H1 (cell line): ENCODE results near the gene CLEC16A. TPM values are rescaled to one million over a fixed set of nuclear protein-coding genes. Genes with fewer than 3 reads are reported as not detected.
A peak's percentile ranks its signal among the peaks of the same experiment; 100 is the strongest.

Source experiments
- CTCF ChIA-PET: fragments of 300-600 bp; sonication (Branson Sonifier 250); formaldehyde crosslinking; loops from one replicate; lab custom pipeline; 2021; ENCODE audit not compliant: partially characterized antibody; lab: Charles Lee
- POLR2A ChIA-PET: fragments of 300-600 bp; sonication (Branson Sonifier 250); formaldehyde crosslinking; loops from one replicate; lab custom pipeline; 2021; ENCODE audit warnings: inconsistent platforms; ENCODE audit not compliant: partially characterized antibody; lab: Charles Lee
- DNase-seq, 2 experiments: peaks; one replicate each; pipeline versions ENCODE4 v3.0.0 to v3.0.0-alpha.2; 2010 to 2022; ENCODE audit warnings: low spot score in 2 of 2, low read depth in 1 of 2, mixed read lengths in 1 of 2
- FAIRE-seq: peaks from 2 replicates; lab custom pipeline; 2011; peaks lifted over from hg19 to GRCh38; lab: Jason Lieb, UNC
- H2AFZ ChIP-seq: 2 replicates; pipeline ENCODE4 v1.8.1; 2012; ENCODE audit warnings: low read length, inconsistent platforms
- H2AK5ac ChIP-seq: 2 replicates; pipeline ENCODE4 v1.6.1; 2013; ENCODE audit warnings: low read depth, low read length
- H2BK120ac ChIP-seq: replicated peaks from 2 replicates; pipeline ENCODE3; 2013; ENCODE audit warnings: low read depth, low read length, inconsistent platforms
- H2BK12ac ChIP-seq: 2 replicates; pipeline ENCODE4 v1.6.1; 2013; ENCODE audit warnings: low read depth, low read length
- H2BK15ac ChIP-seq: 2 replicates; pipeline ENCODE4 v1.6.1; 2013; ENCODE audit warnings: low read length
- H2BK20ac ChIP-seq: 2 replicates; pipeline ENCODE4 v1.6.1; 2013; ENCODE audit warnings: low read length
- H2BK5ac ChIP-seq: 2 replicates; pipeline ENCODE4 v1.6.1; 2013; ENCODE audit warnings: low read depth, low read length
- H3K14ac ChIP-seq: 2 replicates; pipeline ENCODE4 v1.6.1; 2013; ENCODE audit warnings: inconsistent platforms; ENCODE audit not compliant: insufficient read length
- H3K18ac ChIP-seq: 2 replicates; pipeline ENCODE4 v1.6.1; 2013; ENCODE audit warnings: low read length; ENCODE audit errors: extremely low read depth
- H3K23ac ChIP-seq: 2 replicates; pipeline ENCODE4 v1.6.1; 2013; ENCODE audit warnings: inconsistent platforms; ENCODE audit not compliant: insufficient read length
- H3K23me2 ChIP-seq: 2 replicates; pipeline ENCODE4 v1.6.1; 2013; ENCODE audit warnings: low read depth, low read length
- H3K27ac ChIP-seq: 2 replicates; pipeline ENCODE4 v1.6.1; 2011; ENCODE audit warnings: low read depth, low read length, inconsistent platforms
- H3K27me3 ChIP-seq, 4 experiments: replicated peaks in 1 of 4; 1 replicate in 1 of 4; 2 replicates in 3 of 4; pipeline versions ENCODE4 v1.6.1 to v1.8.1; 2011 to 2013; ENCODE audit warnings: low read length in 3 of 4, mild to moderate bottlenecking in 3 of 4, inconsistent platforms in 2 of 4, mixed read lengths in 2 of 4, moderate library complexity in 1 of 4; ENCODE audit not compliant: control insufficient read depth in 3 of 4, insufficient read depth in 3 of 4; ENCODE audit errors: extremely low read depth in 1 of 4
- H3K36me3 ChIP-seq, 4 experiments: 2 replicates each; pipeline versions ENCODE4 v1.6.1 to v1.8.1; 2011 to 2013; ENCODE audit warnings: mild to moderate bottlenecking in 4 of 4, low read length in 3 of 4, moderate library complexity in 2 of 4, control low read depth in 1 of 4, inconsistent platforms in 1 of 4; ENCODE audit not compliant: insufficient read depth in 4 of 4, control insufficient read depth in 2 of 4
- H3K4ac ChIP-seq: replicated peaks from 2 replicates; pipeline ENCODE3; 2013; ENCODE audit warnings: low read length, low read depth, mixed read lengths, inconsistent platforms; ENCODE audit not compliant: insufficient read length
- H3K4me1 ChIP-seq, 4 experiments: replicated peaks in 1 of 4; 1 replicate in 1 of 4; 2 replicates in 3 of 4; pipeline versions ENCODE4 v1.6.1 to v1.8.1; 2011 to 2013; ENCODE audit warnings: low read length in 3 of 4, inconsistent platforms in 2 of 4, mixed read lengths in 1 of 4; ENCODE audit not compliant: insufficient read depth in 4 of 4, control insufficient read depth in 3 of 4
- H3K4me2 ChIP-seq, 2 experiments: 2 replicates each; pipeline versions ENCODE4 v1.6.1 to v1.8.1; 2011 to 2013; ENCODE audit warnings: low read depth in 2 of 2, low read length in 2 of 2, control low read depth in 1 of 2, inconsistent platforms in 1 of 2, mild to moderate bottlenecking in 1 of 2; ENCODE audit not compliant: insufficient read depth in 1 of 2
- H3K4me3 ChIP-seq, 4 experiments: fragments of 200-600, 300-600 bp in 1 of 4; sonication (generic), shearing (Covaris generic), sonication (Bioruptor Twin) in 1 of 4; 2 replicates each; pipeline versions ENCODE4 v1.5.1 to v1.8.1; 2011 to 2016; ENCODE audit warnings: low read length in 4 of 4, low read depth in 3 of 4, control low read depth in 2 of 4, inconsistent platforms in 2 of 4, mild to moderate bottlenecking in 2 of 4, mixed read lengths in 1 of 4, moderate library complexity in 1 of 4; ENCODE audit not compliant: insufficient read depth in 2 of 4; ENCODE audit errors: extremely low read depth in 1 of 4
- H3K56ac ChIP-seq: replicated peaks from 2 replicates; pipeline ENCODE3; 2013; ENCODE audit warnings: low read depth, mild to moderate bottlenecking, mixed read lengths, low read length, inconsistent platforms; ENCODE audit not compliant: insufficient read length
- H3K79me1 ChIP-seq: 2 replicates; pipeline ENCODE4 v1.6.1; 2013; ENCODE audit warnings: low read depth, low read length, control low read depth
- H3K79me2 ChIP-seq, 2 experiments: 2 replicates each; pipeline versions ENCODE4 v1.6.1 to v1.8.1; 2012 to 2013; ENCODE audit warnings: low read length in 2 of 2, mild to moderate bottlenecking in 2 of 2, inconsistent platforms in 1 of 2; ENCODE audit not compliant: insufficient read depth in 2 of 2, control insufficient read depth in 1 of 2
- H3K9ac ChIP-seq, 4 experiments: replicated peaks in 1 of 4; 1 replicate in 1 of 4; 2 replicates in 3 of 4; pipeline versions ENCODE4 v1.6.1 to v1.8.1; 2011 to 2013; ENCODE audit warnings: low read depth in 3 of 4, low read length in 3 of 4, control low read depth in 2 of 4, mild to moderate bottlenecking in 2 of 4, moderate library complexity in 2 of 4, inconsistent platforms in 1 of 4; ENCODE audit errors: extremely low read depth in 1 of 4
- H3K9me3 ChIP-seq, 2 experiments: 2 replicates each; pipeline versions ENCODE4 v1.6.1 to v1.8.1; 2012 to 2013; ENCODE audit warnings: mild to moderate bottlenecking in 2 of 2, moderate library complexity in 2 of 2, control low read depth in 1 of 2, inconsistent platforms in 1 of 2, low read depth in 1 of 2, low read length in 1 of 2, mixed read lengths in 1 of 2; ENCODE audit not compliant: insufficient read depth in 2 of 2
- H4K20me1 ChIP-seq, 2 experiments: replicated peaks in 1 of 2; 2 replicates each; pipeline versions ENCODE3 to v1.8.1; 2011 to 2013; ENCODE audit warnings: inconsistent platforms in 2 of 2, low read length in 2 of 2, mild to moderate bottlenecking in 1 of 2; ENCODE audit not compliant: insufficient read depth in 2 of 2, control insufficient read depth in 1 of 2
- H4K5ac ChIP-seq: 2 replicates; pipeline ENCODE4 v1.6.1; 2013; ENCODE audit warnings: low read length, low read depth, mixed read lengths, inconsistent platforms; ENCODE audit not compliant: insufficient read length
- H4K8ac ChIP-seq: 2 replicates; pipeline ENCODE4 v1.8.0; 2013; ENCODE audit warnings: mild to moderate bottlenecking, moderate library complexity, low read length, inconsistent platforms; ENCODE audit not compliant: insufficient read depth; ENCODE audit errors: extremely low read depth
- H4K91ac ChIP-seq: replicated peaks from 2 replicates; pipeline ENCODE3; 2013; ENCODE audit warnings: low read length, mixed read lengths, inconsistent platforms; ENCODE audit not compliant: insufficient read length
- BRCA1 ChIP-seq: IDR thresholded peaks from 2 replicates; pipeline ENCODE4 v1.6.1; 2012; ENCODE audit warnings: low read depth, low read length, improper control_type of control experiment
- CHD1 ChIP-seq: IDR thresholded peaks from 2 replicates; pipeline ENCODE4 v1.6.1; 2012; ENCODE audit warnings: low read depth, low read length, improper control_type of control experiment
- CHD2 ChIP-seq: IDR thresholded peaks from 2 replicates; pipeline ENCODE4 v1.6.1; 2012; ENCODE audit warnings: low read length, improper control_type of control experiment
- CREB1 ChIP-seq: IDR thresholded peaks from 2 replicates; pipeline ENCODE4 v1.6.1; 2012; ENCODE audit warnings: inconsistent platforms
- CTBP2 ChIP-seq: IDR thresholded peaks from 2 replicates; pipeline ENCODE4 v1.7.0; 2011; ENCODE audit warnings: borderline replicate concordance, mild to moderate bottlenecking, moderate library complexity, mixed read lengths, low read length; ENCODE audit not compliant: insufficient read depth, insufficient read length
- EZH2 ChIP-seq: fragments of 200-600 bp; sonication (generic); IDR thresholded peaks from 2 replicates; pipeline ENCODE4 v1.7.1; 2012; ENCODE audit warnings: low read depth, mild to moderate bottlenecking, moderate library complexity, low read length, inconsistent platforms; ENCODE audit not compliant: severe bottlenecking
- FOSL1 ChIP-seq: IDR thresholded peaks from 2 replicates; pipeline ENCODE4 v1.6.1; 2011; ENCODE audit warnings: mild to moderate bottlenecking, low read depth, low read length, moderate library complexity; ENCODE audit not compliant: insufficient read depth
- NRF1 ChIP-seq: IDR thresholded peaks from 2 replicates; pipeline ENCODE4 v1.6.1; 2011; ENCODE audit warnings: mild to moderate bottlenecking, low read depth, low read length, improper control_type of control experiment
- POLR2A ChIP-seq, 2 experiments: IDR thresholded peaks; 1 replicate in 1 of 2; 2 replicates in 1 of 2; pipeline ENCODE4 v1.6.1; 2011; ENCODE audit warnings: low read depth in 2 of 2, low read length in 2 of 2, mild to moderate bottlenecking in 2 of 2; ENCODE audit errors: control extremely low read depth in 1 of 2
- SIN3A ChIP-seq, 2 experiments: IDR thresholded peaks in 1 of 2; conservative IDR thresholded peaks in 1 of 2; 2 replicates each; pipeline ENCODE4 v1.6.1; 2011 to 2012; ENCODE audit warnings: low read length in 2 of 2, improper control_type of control experiment in 1 of 2, low read depth in 1 of 2, mild to moderate bottlenecking in 1 of 2
- SIRT6 ChIP-seq: IDR thresholded peaks from one replicate; pipeline ENCODE4 v1.7.1; 2012; ENCODE audit warnings: low read length, inconsistent platforms
- SP4 ChIP-seq: IDR thresholded peaks from 2 replicates; pipeline ENCODE4 v1.6.1; 2012; ENCODE audit warnings: low read length, inconsistent platforms
- SUZ12 ChIP-seq: fragments of 200-600 bp; sonication (generic); IDR thresholded peaks from 2 replicates; pipeline ENCODE4 v1.6.1; 2012; ENCODE audit warnings: mild to moderate bottlenecking, inconsistent platforms, low read length, moderate library complexity, mixed read lengths
- TEAD4 ChIP-seq: IDR thresholded peaks from 2 replicates; pipeline ENCODE4 v1.6.1; 2012; ENCODE audit warnings: low read depth, low read length, inconsistent platforms, mixed read lengths
- YY1 ChIP-seq: IDR thresholded peaks from 2 replicates; pipeline ENCODE4 v1.6.1; 2011; ENCODE audit warnings: low read depth, mild to moderate bottlenecking, low read length
- ZNF274 ChIP-seq: IDR thresholded peaks from 2 replicates; pipeline ENCODE4 v1.7.0; 2012; ENCODE audit warnings: low read length, borderline replicate concordance; ENCODE audit errors: extremely low read depth
- WGBS, 2 experiments: shearing (Covaris generic) in 1 of 2; methylation state at CpG; one replicate each; pipeline versions ENCODE4 v1.1.6 to v1.1.7; 2013 to 2015; ENCODE audit warnings: low lambda C conversion rate in 2 of 2, mixed read lengths in 2 of 2, inconsistent platforms in 1 of 2, low coverage in 1 of 2, missing lambda C conversion rate in 1 of 2; ENCODE audit not compliant: insufficient replicate concordance in 2 of 2, insufficient coverage in 1 of 2, insufficient read length in 1 of 2; ENCODE audit errors: extremely low coverage in 1 of 2, missing lambda C conversion rate in 1 of 2; 5-methylcytosine and 5-hydroxymethylcytosine counted together
- polyA plus RNA-seq, 7 experiments: library from polyadenylated mRNA; depleted of rRNA in 3 of 7; stranded (reverse) in 5 of 7; unstranded in 2 of 7; fragments of >200 nt in 5 of 7; fragments of 200-250 nt in 2 of 7; gene quantifications; 1 replicate in 5 of 7; 2 replicates in 1 of 7; 4 replicates in 1 of 7; pipeline versions ENCODE4 v1.2.1 to v1.2.3, GENCODE V29; 2011 to 2013; ENCODE audit warnings: missing spikeins in 2 of 7, mixed read lengths in 2 of 7
- total RNA-seq: library from RNA; stranded (reverse); fragmentation: NEBNext Ultra II Directional; extraction: Animal tissue kit (Norgen Biotek cat#: 25700); gene quantifications from 2 replicates; pipeline ENCODE4 v1.2.1, GENCODE V29; 2021

The CLEC16A gene
- total and polyA plus RNA-seq, 2 of the 8 experiments (the other 6 are each of a cell fraction or from before 2014, with no cell fraction given): 7.6 to 19.3 TPM

DNA sequence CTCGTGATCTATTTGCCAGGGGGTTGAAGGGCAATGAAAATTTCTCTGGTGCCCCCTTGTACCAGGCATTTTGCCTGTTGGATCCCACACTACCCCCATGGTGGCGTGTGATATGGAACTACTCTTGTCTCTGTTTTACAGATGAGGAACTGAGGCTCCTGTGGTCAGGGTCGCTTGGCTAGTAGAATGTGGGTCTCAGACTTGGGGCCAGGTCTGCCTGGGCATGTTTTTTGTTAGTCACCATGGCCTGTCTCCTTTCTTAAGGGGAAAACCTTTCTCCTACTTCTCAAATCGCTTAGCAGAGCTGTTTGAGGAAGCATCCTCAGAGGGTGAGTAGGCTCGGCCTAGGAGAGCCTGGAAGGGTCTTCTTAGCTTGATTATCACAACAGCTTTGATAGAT is 51.2 kb downstream of the CLEC16A start:
- Histone ChIP-seq H4K8ac (no peak overlapping the region), H3K79me1 (no peaks in the 10 kb centered on the region; the same call in 1 of the 2 replicates), H3K27me3 (no peaks in the 10 kb centered on the region), H4K91ac (no peak overlapping the region), H2AK5ac (no peak overlapping the region), H3K23me2 (no peaks in the 10 kb centered on the region), H2BK20ac (no peak overlapping the region), H3K27ac (no peak overlapping the region), H3K4me3 (no peak overlapping the region), H2BK12ac (no peak overlapping the region), H2AFZ (no peak overlapping the region), H3K18ac (no peak overlapping the region), H3K79me2 (no peaks in the 10 kb centered on the region), H3K4me1 (no peaks in the 10 kb centered on the region), H4K5ac (no peak overlapping the region), H3K56ac (no peak overlapping the region), H3K4ac (no peak overlapping the region), H3K9ac (no peak overlapping the region), H3K36me3 (no peaks in the 10 kb centered on the region; a peak in 1 of 8 replicates), H3K14ac (no peak overlapping the region), H2BK5ac (0 out of 2 replicates have a peak overlapping the region, but pooled peaks have one; percentile 16), H3K9me3 (no peaks in the 10 kb centered on the region), H3K4me2 (no peak overlapping the region), H3K23ac (no peak overlapping the region), H2BK120ac (no peak overlapping the region), H4K20me1 (peaks cover 2 to 8% of the 10 kb centered on the region in 2 experiments), H2BK15ac (no peak overlapping the region)
- FAIRE-seq (no peak), DNase-seq (no peak)
- 85% methylated on average over 5 of the region's 5 CpGs; no CpG with 5 or more reads in 1 of the 2 experiments for WGBS, 2 experiments
- POLR2A ChIA-PET: interaction anchor here (0.7 kb wide), 1 partner anchor 258 kb away, joined by 3 read pairs; no protein-coding TSS in a partner anchor
- CTCF ChIA-PET: interaction anchor here (0.6 to 1.7 kb wide), 4 partner anchors 24 to 1267 kb away, joined by 3 read pairs; no protein-coding TSS in a partner anchor
- TF ChIP-seq CHD1 (no peak), SIRT6 (no peak), SUZ12 (no peak), FOSL1 (no peak), CREB1 (no peak), SP4 (no peak), SIN3A (conservative IDR thresholded peaks at IDR 0.05 in 1 of 2, IDR thresholded peaks at IDR 0.05 in 1 of 2; ENCODE audit: low read depth in 1 of 2, low read length in 2 of 2) (no peak), CTBP2 (no peak), ZNF274 (no peak), YY1 (no peak), TEAD4 (no peak), BRCA1 (no peak), POLR2A (IDR thresholded peaks at IDR 0.05; ENCODE audit: control extremely low read depth in 1 of 2, low read depth in 2 of 2, low read length in 2 of 2) (no peak), CHD2 (no peak), NRF1 (no peak), EZH2 (no peak)
